Measurements from ENCODE around the gene ITPA.
"Not testable (repeated sequence)": the region's sequence is repeated elsewhere in the genome, so short reads cannot be mapped to it uniquely, and the experiment has no call there.

Gene ITPA

DNA sequence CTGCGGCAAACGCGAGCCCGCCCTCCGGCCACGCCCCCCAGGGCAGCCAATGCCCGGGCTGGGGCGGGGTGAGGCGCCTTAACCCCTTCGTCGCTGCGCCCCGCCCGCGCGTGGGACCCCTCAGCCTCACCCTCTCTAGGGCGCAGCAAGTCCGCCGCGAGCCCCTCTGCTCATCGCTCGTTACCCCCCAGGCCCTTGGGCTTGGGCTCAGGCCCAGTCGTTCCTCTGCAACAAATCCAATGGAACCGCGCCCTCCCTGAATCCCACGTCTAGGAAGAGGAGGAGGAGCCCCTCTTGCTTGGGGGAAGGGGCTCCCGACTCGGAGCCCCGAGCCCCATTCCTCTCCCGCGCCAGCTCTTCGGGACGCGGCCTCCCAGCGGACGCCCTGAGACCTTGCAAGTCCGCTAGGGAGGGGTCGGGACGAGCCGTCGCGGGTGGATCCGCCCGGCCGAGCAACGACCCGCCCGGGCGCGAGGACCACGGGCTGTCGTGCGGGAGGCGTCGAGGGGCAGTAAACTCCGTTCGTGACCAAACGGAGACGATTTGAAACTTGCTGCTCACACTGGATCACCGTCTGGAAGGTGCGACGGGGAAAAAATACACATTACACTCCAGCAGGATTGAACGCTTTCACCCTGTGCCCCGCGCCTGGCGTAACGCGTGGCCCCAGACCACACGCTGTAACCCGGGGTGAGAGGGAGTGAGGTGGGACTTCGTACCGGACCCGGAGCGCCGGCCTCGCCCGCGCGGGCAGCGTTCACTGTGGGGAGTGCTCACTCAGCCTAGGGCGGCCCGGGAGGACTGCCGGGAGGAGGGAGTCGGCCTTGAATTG, 35.5 kb upstream of the ITPA start:
- peak; percentile 87 for DNase-seq (ENCODE audit: low spot score)

DNA sequence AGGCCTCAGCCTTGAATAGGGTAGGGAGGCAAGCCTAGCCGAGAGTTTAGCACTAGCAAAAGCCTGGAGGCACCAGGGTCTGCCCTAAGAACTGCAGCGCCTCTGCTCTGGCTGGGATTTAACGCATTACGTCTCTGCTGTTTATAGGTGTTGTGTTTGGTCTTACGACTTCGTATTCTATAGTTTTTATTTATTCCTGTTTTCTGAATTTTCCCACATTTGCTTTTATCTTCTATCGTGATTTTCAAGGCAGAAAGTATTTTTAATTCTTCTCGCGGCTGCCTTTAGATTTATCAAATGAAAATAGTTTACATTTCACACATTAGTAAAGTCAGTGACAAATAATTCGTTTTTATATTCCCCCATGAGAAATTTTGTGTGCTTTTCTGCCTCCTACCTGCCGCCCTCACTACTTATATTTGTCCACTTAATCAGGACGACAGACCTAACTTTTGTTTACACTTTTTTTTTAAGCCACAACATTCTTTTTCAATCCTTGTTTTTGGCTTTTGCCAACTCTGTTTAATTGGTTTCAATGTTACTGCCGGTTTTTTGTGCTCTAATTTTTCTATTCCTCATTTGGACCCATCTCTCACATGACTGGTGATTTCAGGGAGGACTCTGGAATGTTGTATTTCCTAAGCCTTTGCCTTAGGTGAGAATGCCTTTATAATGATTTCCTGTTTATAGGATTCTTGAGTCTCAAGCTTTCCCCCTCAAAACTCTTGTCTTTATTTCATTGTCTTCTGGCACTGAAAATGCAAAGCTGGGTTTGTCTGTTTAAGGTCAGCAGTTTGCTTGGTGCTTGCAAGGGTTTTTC, 34.6 kb upstream of the ITPA start:
- DNase-seq (ENCODE audit: low spot score) = no peak

DNA sequence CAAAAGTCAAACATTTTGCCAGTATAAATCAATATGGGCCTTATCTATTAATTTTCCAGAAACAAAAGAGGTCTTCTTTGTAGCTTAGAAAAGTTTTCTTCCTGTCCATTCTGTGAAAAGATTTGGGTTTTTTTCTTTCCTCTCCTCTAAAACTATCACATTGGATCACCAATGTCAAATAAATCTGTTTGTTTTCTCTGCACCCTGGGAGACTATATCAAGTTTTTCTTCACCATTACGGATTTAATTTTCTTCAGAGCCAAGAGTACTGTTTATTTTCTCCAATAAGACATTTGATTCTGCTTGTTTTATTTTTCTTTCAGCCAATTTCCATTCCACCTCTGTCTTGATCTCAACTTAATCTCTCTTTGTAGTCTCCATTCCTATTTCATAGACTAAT, 34.0 kb upstream of the ITPA start:
- DNase-seq (ENCODE audit: low spot score) = no peak

DNA sequence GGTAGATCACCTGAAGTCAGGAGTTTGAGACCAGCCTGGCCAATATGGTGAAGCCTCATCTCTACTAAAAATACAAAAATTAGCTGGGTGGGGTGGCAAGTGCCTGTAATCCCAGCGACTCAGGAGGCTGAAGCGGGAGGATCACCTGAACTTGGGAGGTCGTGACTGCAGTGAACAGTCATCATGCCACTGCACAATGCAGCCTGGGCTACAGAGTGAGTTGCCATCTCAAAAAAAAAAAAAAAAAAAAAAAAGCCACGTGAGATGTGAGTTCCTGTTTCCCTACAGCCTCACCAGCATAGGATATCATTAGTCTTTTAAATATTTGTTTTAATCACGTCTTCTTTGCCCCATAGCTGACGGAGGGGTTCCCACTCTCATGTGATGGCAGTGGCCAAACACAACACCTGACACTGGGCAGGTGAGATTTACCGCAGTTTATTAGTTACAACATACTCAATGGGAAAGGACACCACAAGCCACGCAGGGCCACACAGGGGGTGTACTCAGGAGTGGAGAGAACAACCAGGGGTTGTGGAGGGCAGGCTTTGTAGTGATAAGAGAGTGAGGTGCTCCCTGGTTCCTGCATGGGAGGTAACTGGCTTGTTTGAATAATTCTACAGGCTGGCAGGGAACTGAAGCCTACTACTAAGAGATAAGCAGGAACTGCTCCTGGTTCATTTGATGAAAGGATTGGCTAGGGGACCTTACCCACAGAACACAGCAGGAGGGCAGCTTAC, 31.4 kb upstream of the ITPA start:
- no peak for DNase-seq (ENCODE audit: low spot score)

DNA sequence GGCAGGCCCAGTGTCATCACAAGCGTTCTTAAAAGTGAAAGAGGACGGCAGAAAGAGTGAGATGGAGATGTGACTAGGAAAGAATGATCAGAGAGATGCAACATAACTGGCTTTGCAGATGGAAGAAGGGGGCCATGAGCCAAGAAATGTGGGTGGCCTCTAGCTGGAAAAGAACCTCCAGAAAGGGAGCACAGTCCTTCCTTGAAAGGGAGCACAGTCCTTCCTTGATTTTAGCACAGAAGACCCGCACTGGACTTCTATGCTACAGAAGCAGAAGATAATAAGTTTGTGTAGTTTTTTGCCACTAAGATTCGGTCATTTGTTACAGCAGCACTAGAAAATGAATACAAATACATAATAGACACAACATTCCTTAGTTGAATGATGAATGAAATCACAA, 29.0 kb upstream of the ITPA start:
- no peak for DNase-seq (ENCODE audit: low spot score)

DNA sequence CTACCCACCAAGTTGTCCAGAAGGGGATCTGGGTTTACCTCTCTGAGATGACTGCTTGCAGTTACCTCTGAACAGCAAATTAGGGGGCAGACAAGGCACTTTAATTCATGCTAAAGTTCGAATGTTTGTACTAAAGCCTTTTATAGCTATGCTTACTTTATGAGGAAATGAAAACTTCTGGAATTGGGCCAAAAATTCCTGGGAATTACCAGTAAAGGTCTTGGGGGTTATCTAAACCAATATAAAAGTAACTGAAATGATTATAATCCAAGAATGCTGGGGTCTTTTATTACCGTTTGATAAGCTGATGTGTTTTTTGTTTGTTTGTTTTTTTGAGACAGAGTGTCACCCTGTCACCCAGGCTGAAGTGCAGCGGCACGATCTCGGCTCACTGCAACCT, 28.0 kb upstream of the ITPA start:
- no peak for DNase-seq (ENCODE audit: low spot score)

DNA sequence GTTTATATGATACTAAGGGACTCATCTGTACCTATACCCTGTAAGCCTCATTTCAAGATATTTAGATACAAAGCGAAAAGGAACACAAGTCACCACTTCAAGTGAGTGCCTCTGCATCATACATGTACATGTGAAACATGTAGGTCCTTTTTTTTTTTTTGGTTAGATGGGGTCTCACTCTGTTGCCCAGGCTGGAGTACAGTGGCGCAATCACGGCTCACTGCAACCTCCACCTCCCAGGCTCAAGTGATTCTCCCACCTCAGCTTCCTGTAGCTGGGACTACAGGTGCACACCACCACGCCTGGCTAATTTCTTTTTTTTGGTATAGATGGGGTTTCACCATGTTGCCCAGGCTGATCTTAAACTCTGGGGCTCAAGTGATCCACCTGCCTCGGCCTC, 26.9 kb upstream of the ITPA start:
- not testable (repeated sequence) for DNase-seq (ENCODE audit: low spot score)

DNA sequence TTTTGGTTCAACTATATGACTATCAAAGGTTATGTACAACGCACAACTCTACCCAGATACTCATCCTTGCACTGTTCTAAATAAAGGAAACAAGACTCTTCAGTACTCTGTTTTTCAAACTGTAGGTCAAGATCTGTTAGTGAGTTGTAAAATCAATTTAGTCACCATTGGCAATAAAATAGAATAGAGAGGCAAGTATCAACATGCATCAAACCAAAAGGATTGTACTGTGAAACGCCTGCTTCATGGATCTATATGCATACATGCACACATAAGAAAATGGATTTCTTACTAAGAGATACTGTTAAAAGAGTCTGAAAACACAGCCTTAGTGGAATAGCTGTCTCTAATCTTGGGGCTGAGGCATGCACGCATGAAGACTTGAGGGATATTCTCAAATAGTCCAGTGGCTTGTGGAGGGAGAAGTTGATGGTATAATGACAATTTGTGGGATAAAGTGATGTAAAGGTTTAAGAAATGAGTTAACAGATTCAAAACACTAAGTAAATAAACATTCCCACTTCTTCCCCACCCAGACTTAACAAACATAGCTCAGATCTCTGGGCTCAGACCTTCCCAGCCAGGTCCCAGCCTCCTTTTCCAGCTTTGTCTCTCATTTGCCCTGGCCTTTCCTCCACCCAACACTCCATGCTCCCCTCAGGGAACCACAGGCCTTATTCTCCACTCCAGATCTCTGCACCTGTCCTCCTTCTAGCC, 25.2 kb upstream of the ITPA start:
- DNase-seq (ENCODE audit: low spot score) = no peak

DNA sequence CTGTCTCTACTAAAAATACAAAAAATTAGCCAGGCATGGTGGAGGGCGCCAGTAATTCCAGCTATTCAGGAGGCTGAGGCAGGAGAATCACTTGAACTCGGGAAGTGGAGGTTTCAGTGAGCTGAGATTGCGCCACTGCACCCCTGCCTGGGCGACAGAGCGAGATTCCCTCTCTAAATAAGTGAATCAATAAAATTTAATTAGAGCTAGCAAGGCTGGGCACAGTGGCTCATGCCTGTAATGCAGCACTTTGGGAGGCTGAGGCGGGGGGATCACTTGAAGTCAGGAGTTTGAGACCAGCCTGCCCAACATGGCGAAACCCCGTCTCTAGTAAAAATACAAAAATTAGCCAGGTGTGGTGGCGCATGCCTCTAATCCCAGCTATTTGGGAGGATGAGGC, 21.4 kb upstream of the ITPA start:
- not testable (repeated sequence) for DNase-seq (ENCODE audit: low spot score)

DNA sequence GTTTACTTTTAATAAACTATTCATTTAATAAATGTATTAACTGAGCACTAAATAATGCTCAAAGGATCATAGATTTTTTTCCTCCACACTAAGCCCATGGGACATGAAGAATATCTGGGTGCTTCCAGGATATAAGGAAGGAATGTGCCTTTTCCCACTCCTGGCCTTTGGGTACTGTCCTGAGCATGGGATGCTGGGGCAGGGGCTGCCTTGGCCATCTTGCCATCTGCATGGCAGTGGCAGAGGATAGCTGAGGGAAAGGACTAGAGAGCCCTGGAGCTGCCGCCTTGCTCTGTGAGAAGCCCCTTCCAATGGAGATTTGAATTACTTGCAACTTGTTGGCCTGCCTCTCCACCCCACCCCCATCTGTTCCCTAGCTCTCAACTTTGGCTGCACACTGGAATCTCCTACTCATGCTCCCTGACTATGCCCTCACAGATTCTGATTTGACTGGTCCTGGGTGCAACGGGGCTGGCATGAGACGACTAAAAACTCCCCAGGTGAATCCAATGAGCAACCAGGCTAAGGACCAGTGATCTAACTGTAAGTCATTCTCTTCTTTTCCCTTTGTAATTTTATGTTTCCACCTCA, 20.4 kb upstream of the ITPA start:
- no peak for DNase-seq (ENCODE audit: low spot score)

DNA sequence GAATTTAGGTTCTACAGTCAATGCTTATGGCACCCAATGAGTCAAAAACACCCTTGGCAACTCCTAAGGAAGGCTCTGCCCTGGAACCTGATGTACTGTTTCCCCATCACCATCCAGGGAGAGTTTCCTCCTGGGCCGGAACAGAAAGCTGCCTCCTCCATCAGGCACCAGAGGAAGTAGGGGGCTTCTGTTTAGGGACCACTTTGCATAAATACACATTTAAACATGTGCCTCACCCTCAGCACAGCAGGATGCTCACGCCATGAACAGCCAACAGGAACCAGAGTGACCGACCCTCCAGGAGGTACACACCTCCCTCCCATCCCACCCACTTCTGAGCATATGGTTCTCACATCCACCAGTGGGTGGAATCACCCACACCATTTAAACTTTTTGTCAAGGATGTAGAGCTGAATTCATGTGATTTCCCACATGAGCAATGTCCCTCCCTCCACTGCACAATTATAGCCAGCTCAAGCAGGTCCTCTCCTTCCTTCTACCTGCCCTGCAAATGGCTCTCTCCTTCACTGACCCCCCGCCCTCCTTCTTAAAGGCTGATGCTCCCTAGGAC, 19.7 kb upstream of the ITPA start:
- DNase-seq (ENCODE audit: low spot score) = no peak

DNA sequence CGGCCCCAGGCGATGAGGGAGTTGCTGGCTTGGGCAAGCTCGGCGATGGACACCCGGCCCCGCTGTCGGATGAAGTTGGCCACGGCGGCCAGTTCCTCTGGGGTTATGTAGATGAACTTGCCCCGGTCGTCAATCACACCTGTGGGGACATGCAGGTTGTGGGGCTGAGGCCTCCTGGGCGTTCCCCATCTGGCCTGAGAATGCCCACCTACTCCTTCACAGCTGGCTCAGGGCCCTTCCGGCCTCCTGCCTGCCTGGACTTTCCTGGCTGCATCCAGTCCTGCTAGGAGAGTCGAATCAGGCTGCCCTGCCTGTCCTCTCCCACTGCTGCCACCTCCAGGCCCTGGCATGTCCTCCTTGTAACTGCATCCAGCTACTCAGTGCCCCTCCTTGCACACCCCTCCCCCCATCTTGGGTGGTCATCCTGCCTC, 18.6 kb upstream of the ITPA start:
- DNase-seq (ENCODE audit: low spot score) = no peak

DNA sequence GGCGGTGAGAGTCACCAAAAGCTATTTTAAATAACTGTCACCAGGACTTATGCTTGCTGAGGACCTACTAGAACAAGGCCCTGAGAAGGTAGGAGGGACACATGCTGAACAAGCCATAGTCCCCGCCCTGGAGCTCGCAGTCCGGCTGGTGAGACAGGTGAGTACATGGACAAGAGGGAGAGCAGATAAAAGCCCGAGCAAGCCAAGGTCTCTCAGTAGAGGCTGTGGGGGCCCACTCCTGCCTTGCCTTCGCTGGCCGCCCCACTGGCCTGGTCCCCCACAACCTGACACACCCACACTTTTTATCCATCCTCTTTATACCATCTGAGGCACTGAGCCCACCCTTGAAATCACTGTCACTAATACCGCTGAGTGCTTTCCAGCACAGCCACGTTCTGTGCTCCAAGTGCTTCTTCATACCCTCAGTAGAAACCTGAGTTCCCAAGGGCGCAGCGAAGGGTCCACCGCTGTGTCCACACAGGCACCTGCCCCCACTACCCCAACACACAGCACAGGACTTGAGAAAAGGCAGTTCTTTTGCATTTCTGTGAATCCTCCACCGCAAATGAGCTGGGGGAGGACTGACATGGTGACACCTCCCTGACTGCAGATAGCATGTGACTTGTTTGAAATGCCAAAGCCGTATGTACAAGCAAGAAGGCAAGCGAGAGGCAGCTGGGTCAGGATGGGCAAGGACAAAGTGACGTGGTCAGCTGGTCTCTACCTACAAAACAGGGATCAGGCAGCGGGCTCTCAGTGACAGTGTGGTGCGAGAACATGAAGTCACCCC, 16.9 kb upstream of the ITPA start:
- DNase-seq (ENCODE audit: low spot score) = no peak

DNA sequence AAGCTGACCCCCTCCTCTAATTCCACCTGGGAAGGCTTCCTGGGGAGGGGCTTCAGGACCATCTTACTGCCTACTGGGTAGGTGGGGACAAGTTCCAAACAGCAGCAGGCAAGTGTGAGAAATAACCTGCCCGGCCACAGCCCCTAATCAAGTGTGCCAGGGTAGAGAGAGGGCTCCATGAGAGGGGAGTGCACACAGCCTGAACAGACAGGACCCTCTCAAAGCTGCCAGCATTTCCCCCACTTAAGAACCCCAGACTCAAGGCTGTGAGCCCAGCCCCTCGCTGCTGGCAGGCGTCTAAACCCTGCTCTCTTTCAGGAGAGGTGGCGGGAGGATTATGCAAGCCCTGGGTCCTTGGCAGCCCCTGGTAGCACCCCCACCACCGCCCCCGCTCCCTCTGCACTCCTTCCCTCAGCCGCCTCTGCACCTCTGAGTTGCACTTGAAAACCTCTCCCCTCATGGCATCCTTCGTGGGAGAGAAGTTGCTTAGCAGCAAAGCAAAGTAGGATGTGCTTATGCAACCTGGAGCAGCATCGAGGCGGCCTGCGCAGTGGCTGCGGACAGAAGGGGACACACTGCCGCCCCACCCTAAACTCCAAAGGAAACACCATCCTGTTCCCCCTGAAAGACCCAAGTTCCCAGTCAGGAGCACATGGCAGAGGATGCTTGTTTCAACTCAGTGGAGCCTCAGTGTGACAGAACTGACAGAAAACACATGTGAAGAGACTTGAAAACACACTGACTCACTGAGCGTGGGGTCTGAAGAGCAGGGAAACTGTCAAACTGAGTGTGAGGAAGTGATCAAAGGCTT, 15.3 kb upstream of the ITPA start:
- no peak for DNase-seq (ENCODE audit: low spot score)

DNA sequence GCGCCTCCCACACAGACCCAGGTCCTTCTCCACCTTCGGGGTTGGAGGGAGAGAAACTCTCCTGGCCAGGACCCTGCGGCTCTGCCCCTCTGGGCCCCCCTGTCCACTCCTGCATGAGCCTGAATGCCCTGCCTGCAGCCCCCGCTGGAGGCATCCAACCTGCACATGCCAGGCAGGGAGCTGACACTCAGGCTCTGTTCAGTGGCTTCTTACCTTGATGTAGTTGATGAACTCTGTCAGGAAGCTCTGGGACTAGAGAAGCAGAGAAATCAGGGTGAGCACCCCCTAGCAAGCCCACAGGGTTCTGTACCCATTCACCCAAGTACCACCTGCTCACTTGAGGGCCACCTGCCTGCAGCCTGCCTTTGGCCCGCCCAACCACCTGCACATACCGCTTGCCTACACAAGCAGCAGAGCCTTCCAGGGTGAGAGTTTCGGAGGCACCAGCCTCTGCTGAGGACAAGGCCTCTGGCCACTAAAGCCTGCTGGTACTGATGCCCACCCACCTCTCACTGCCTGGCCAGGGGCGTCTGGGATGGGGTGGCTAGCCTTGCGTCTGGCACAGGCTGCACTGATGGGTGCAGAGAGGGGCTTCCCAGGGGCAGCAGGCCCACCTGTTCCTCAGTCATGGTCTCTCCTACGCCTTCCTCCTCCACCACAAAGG, 14.5 kb upstream of the ITPA start:
- DNase-seq (ENCODE audit: low spot score) = no peak

DNA sequence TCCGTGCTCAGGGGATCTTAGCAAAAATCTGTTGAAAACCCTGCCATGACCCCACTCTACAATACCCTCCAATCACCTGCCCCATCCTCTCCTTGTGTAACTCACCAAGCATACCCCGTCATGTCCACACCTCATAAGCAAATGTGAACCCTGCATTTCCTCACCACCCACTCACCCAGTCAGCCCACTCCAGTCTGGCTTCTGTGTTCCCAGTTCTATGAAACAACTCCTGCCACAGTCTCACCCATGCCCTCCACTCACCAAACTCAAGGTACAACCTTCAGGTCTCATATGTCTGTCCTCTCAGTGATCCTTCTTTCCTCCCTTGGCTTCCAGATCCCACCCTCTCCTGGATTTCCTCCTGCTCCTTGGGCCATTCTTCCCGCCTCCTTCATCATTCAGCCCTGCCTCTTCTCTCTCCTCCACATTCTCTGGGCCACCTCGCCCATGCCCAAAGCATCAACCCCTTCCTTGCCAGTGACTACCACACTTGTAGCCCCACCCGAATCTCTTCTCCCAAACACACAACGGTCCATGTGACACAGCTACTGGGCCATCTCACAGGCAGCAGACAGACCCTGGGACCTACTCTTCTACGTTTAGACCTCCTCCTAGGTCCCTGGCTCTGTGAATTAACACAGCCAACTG, 13.6 kb upstream of the ITPA start:
- no peak for DNase-seq (ENCODE audit: low spot score)

DNA sequence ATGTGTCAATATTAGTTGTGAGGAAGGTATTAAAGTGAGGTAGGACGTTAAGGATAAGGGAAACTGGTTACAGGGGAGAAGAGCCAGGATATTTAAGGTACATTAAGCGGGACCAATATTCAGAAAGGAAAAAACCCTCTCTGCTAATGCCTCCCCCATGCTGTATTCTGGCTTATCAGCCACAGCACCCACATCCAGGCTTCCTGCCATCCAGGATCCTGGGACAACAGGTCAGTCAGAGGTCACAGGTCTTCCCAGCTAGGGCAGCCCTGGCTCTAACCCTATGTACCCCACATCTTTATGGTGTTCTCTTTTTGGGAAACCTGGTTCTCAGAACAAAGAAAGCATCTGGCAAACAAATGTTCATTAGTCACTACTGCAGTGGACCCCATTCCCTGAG, 10.1 kb upstream of the ITPA start:
- no peak for DNase-seq (ENCODE audit: low spot score)

DNA sequence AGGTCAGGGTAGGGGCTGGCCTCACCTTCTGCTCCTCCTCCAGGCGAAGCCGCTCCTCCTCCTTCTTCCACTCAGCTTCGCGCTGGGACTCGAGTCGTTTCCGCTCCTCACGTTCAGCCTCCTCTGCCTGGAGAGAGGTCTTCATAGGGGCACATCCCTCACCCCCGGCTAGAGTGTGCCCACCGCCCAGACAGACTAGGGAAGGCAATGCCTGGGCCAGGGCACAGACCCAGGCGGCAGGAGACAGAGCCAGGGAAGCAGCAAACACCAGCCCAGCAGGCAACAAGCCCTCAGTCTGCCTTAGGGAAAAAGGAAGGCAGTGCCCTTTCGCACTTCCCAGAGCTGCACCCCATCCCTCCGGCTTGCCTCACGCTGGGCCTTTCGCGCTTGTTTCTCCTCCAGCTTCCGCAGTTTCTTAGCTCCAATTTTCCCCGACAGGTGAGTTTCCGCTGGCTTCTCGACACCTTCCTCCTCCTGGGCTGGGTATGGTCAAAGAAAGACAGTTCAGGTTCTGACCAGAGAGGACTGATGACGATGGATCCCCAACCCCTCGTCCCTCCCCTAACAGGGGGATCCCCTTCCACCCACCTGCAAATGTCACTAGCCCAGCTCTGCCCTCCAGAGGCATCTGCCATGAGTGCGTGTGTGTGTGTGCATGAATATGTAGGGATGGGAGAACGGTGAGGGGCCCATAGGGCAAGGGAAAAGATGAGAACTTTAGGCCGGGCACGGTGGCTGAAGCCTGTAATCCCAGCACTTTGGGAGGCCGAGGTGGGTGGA, 9.1 kb upstream of the ITPA start:
- DNase-seq (ENCODE audit: low spot score) = no peak

Measured in CD4-positive, alpha-beta T cell treated with Interleukin-6 at 100 ng/mL for 8 hours (primary cell).